Stimulated activated CD4-positive, alpha-beta T cell treated with anti-CD3 and anti-CD28 coated beads, Interleukin-4, amount 100 ng/mL, for 24 hours (primary cell): Measurements from ENCODE around the gene RPL36.
A peak's percentile ranks its signal among the peaks of the same experiment; 100 is the strongest.
"Not testable (repeated sequence)": the region's sequence is repeated elsewhere in the genome, so short reads cannot be mapped to it uniquely, and the experiment has no call there.

Experiments
- DNase-seq: peaks from one replicate; pipeline ENCODE4 v3.0.0-alpha.2; 2020

RPL36 gene

GRCh38 chr19:5707576-5708575 lies 17.8 kb downstream of the RPL36 start:
- no peak for DNase-seq

- no peak for DNase-seq
These were observed 20.9 kb downstream of the RPL36 start for GRCh38 chr19:5711025-5711424.

- DNase-seq, result no peak
These were observed 21.6 kb downstream of the RPL36 start for GRCh38 chr19:5711713-5712161.

- DNase-seq, result no peak
These were observed 23.1 kb downstream of the RPL36 start for GRCh38 chr19:5713228-5713627.

GRCh38 chr19:5714816-5715215 lies 24.7 kb downstream of the RPL36 start:
- no peak for DNase-seq

- DNase-seq, result no peak
These were observed 27.3 kb downstream of the RPL36 start for GRCh38 chr19:5717215-5717935.

GRCh38 chr19:5718037-5718578 lies 28.0 kb downstream of the RPL36 start:
- peak; percentile 78 for DNase-seq

- DNase-seq, result peak; percentile 79
These were observed 28.6 kb downstream of the RPL36 start for GRCh38 chr19:5718579-5719273.

GRCh38 chr19:5719274-5719960 lies 29.3 kb downstream of the RPL36 start:
- peak; percentile 31 for DNase-seq

GRCh38 chr19:5719961-5720790 lies 30.1 kb downstream of the RPL36 start, which contains the start of the genes CATSPERD and LONP1:
TSS of gene CATSPERD (plus strand) at chr19:5720637. CDS start at chr19:5720738, 101 bp downstream.
TSS of gene LONP1 (minus strand) at chr19:5720146. CDS start at chr19:5720132, 14 bp downstream.
- peak; percentile 99 for DNase-seq

- DNase-seq, result no peak
These were observed 37.5 kb downstream of the RPL36 start for GRCh38 chr19:5727453-5728050.

- not testable (repeated sequence) for DNase-seq
These were observed 43.1 kb downstream of the RPL36 start for GRCh38 chr19:5733172-5733571.

- no peak for DNase-seq
These were observed 48.3 kb downstream of the RPL36 start for GRCh38 chr19:5738423-5738822.
